ENCODE data around the gene BRD4. TPM values are rescaled to one million over a fixed set of nuclear protein-coding genes. Genes with fewer than 3 reads are reported as not detected.

The BRD4 gene
- polyA plus RNA-seq, 1 donor (not counting 4 experiments of a cell fraction or from before 2014, with no cell fraction given), result 5.5 TPM

DNA sequence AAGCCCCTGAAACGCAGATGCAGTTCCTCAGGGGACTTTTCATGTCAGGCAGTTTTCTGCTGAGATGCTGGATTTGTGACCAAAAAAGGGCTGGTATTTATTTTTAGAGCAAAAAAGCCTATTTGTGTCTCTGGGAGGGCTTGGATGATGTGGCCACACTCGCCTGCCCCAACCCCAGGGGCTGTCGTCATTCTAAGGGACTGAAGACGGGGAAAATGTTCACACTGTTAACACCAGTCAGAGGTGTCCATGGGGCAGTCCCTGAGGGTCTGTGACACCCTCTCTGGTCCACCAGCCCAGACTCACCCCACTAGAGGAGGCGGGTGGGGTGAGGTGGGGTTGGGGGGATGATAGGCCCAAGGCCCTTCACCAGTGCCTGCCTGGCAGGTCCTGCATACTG, 84.2 kb downstream of the BRD4 start:
- H3K4me1 ChIP-seq (ENCODE audit: control insufficient read depth, extremely low read depth, insufficient read depth, low read length), result peaks cover 24% of the 10 kb centered on the region
- TF ChIP-seq EZH2 (IDR thresholded peaks at IDR 0.05; ENCODE audit: low read length), result no peak
- TF ChIP-seq, protein P1, sequence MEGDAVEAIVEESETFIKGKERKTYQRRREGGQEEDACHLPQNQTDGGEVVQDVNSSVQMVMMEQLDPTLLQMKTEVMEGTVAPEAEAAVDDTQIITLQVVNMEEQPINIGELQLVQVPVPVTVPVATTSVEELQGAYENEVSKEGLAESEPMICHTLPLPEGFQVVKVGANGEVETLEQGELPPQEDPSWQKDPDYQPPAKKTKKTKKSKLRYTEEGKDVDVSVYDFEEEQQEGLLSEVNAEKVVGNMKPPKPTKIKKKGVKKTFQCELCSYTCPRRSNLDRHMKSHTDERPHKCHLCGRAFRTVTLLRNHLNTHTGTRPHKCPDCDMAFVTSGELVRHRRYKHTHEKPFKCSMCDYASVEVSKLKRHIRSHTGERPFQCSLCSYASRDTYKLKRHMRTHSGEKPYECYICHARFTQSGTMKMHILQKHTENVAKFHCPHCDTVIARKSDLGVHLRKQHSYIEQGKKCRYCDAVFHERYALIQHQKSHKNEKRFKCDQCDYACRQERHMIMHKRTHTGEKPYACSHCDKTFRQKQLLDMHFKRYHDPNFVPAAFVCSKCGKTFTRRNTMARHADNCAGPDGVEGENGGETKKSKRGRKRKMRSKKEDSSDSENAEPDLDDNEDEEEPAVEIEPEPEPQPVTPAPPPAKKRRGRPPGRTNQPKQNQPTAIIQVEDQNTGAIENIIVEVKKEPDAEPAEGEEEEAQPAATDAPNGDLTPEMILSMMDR (optimal IDR thresholded peaks at IDR 0.05 in 1 of 3, IDR thresholded peaks at IDR 0.05 in 1 of 3, conservative IDR thresholded peaks at IDR 0.05 in 1 of 3; ENCODE audit: extremely low read depth in 1 of 3, insufficient read depth in 2 of 3, low read length in 3 of 3), result no peak

DNA sequence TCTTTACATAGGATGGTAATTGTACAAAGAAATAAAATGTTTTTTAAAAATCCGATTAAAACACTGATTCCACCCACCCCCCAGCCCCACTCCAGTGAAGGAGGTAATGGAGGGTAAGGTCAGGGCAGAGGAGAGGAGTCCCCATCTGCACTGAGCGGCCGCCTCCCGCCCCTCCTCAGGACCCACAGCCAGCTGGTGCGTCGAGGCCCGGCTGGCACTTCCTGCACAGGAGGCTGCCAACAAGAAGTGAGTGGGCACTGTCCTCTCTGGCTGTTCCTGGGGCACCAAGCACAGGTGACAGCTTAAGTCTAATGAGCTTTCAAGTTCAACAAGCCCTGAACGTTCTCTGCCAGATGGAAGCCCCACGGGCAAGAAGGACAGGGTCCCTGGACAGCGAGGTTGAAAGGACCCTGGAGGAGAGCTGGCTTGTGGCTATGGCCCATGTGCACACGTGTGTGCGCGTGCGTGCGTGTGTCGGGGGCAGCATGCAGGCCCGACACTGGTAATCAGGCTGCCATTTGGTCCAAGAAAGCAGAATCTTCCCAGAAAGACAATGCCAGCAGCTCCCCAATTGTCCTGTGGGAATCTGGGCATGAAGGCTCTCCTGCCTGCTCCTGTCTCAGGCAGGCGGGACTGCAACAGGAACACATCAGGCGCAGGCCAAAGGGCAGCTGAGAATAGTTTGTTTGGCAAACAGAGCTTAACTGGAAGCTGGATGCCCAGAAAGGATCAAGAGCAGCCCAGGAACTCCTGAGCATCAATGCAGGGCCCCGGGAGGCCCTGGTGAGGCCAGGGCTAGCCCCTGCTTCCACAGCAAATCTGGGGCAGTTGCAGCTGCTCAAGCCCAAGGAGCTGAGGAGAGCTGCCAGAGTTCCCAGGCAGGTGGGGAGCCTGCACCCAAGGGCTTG, 85.0 kb downstream of the BRD4 start:
- Histone ChIP-seq H3K79me2 (ENCODE audit: control insufficient read depth, insufficient read depth, low read length) (peaks cover 20% of the 10 kb centered on the region), H3K9me1 (ENCODE audit: control insufficient read depth, extremely low read depth, insufficient read depth, low read length) (no peaks in the 10 kb centered on the region), H3K27ac (ENCODE audit: control insufficient read depth, insufficient read depth, low read length) (no peak overlapping the region), H2AFZ (ENCODE audit: control insufficient read depth, low read length) (no peak overlapping the region), H4K20me1 (ENCODE audit: control insufficient read depth, extremely low read depth, insufficient read depth, low read length) (peaks cover 34% of the 10 kb centered on the region), H3K4me2 (ENCODE audit: control insufficient read depth, extremely low read depth, insufficient read depth, low read depth, low read length) (no peak overlapping the region), H3K4me3 (ENCODE audit: control insufficient read depth in 2 of 3, extremely low read depth in 1 of 3, insufficient read depth in 2 of 3, low read depth in 1 of 3, low read length in 3 of 3) (no peak overlapping the region), H3K9ac (ENCODE audit: control insufficient read depth, extremely low read depth, insufficient read depth, low read length) (no peak overlapping the region), H3K36me3 (ENCODE audit: control insufficient read depth in 2 of 2, extremely low read depth in 1 of 2, insufficient read depth in 2 of 2, low read length in 2 of 2) (peaks cover 47 to 51% of the 10 kb centered on the region in 2 experiments), H3K27me3 (ENCODE audit: control insufficient read depth, extremely low read depth, insufficient read depth, low read length) (no peaks in the 10 kb centered on the region), H3K4me1 (ENCODE audit: control insufficient read depth, extremely low read depth, insufficient read depth, low read length) (peaks cover 24% of the 10 kb centered on the region), H3K9me3 (ENCODE audit: control insufficient read depth, low read depth, low read length) (no peaks in the 10 kb centered on the region)
- dilution Hi-C loops (cut with MboI; ENCODE audit: extremely low pct_ligation_motif_present, low sequenced_read_pairs), result no loop called here
- no peak for DNase-seq (ENCODE audit: low read depth, low spot score)
- TF ChIP-seq EZH2 (IDR thresholded peaks at IDR 0.05; ENCODE audit: low read length), result no peak
- TF ChIP-seq, protein P1 (optimal IDR thresholded peaks at IDR 0.05 in 1 of 3, IDR thresholded peaks at IDR 0.05 in 1 of 3, conservative IDR thresholded peaks at IDR 0.05 in 1 of 3; ENCODE audit: extremely low read depth in 1 of 3, insufficient read depth in 2 of 3, low read length in 3 of 3), result no peak
- FAIRE-seq, result no peak

More for the DNA sequence above, 84.2 kb downstream of the BRD4 start:
- H3K4me2 ChIP-seq (ENCODE audit: control insufficient read depth, extremely low read depth, insufficient read depth, low read depth, low read length), result no peak overlapping the region
- DNase-seq (ENCODE audit: low read depth, low spot score) (no peak), FAIRE-seq (no peak)
- H3K27me3 ChIP-seq (ENCODE audit: control insufficient read depth, extremely low read depth, insufficient read depth, low read length), result no peaks in the 10 kb centered on the region
- H3K9ac ChIP-seq (ENCODE audit: control insufficient read depth, extremely low read depth, insufficient read depth, low read length), result no peak overlapping the region
- peaks cover 47 to 58% of the 10 kb centered on the region in 2 experiments for H3K36me3 ChIP-seq (ENCODE audit: control insufficient read depth in 2 of 2, extremely low read depth in 1 of 2, insufficient read depth in 2 of 2, low read length in 2 of 2)
- H3K4me3 ChIP-seq (ENCODE audit: control insufficient read depth in 2 of 3, extremely low read depth in 1 of 3, insufficient read depth in 2 of 3, low read depth in 1 of 3, low read length in 3 of 3), result no peak overlapping the region
- H3K9me1 ChIP-seq (ENCODE audit: control insufficient read depth, extremely low read depth, insufficient read depth, low read length), result no peaks in the 10 kb centered on the region
- no peak overlapping the region for H3K27ac ChIP-seq (ENCODE audit: control insufficient read depth, insufficient read depth, low read length)
- no peaks in the 10 kb centered on the region for H3K9me3 ChIP-seq (ENCODE audit: control insufficient read depth, low read depth, low read length)
- H3K79me2 ChIP-seq (ENCODE audit: control insufficient read depth, insufficient read depth, low read length), result peaks cover 25% of the 10 kb centered on the region
- no peak overlapping the region for H2AFZ ChIP-seq (ENCODE audit: control insufficient read depth, low read length)
- dilution Hi-C loops (cut with MboI; ENCODE audit: extremely low pct_ligation_motif_present, low sequenced_read_pairs), result no loop called here
- peaks cover 39% of the 10 kb centered on the region for H4K20me1 ChIP-seq (ENCODE audit: control insufficient read depth, extremely low read depth, insufficient read depth, low read length)
